GM19240 (cell line): ENCODE data around the gene NOL4L.

Source experiments
- DNase-seq: peaks from one replicate; pipeline ENCODE4 v3.0.0; 2011; ENCODE audit warnings: low spot score; ENCODE audit not compliant: insufficient read length

Gene NOL4L

GRCh38 chr20:32448306-32449056 lies 136.7 kb downstream of the NOL4L start:
- no peak for DNase-seq

DNA sequence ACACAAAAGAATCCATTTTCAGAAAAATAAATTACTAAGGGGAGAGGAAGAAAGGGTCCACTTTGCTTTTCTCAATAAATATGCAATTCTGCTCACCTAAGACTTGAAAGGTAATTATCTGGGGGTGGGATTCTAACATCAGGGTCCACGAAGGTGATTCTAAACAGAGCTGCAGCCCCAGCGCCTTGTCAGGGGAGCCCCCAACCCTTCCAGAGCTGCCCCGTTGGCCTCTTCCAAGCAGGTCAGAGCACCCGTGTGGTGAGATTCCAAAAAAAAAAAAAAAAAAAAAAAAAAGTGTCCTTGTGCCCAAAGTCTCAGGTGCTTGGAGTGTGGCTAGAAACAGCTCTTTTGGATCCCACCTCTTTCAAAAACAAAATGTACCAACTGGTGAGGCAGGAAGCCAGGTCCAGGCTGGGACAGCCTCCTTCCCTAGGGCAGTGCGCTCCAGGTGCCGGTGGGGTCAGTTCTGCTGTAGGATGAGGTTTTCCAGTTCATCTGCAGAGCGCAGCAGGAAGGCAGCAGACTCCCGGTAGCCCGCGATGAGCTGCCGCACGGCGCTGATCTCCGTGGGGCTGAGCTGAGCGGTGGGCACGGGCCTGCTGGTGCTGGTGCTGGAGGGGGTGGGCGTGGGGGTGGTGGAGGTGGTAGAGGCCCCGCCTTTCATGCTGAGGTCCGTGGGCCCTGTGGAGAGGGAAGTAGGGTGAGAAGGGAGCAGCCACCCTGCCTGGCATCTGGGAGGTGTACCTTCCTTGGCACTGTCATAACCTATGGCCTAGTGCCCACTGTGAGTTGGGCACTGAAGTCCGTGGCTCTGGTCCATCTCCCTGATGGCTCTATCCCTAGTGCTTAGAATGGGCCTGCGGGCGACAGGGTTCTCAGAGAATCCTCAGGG lies 137.8 kb downstream of the NOL4L start:
- DNase-seq, result no peak

DNA sequence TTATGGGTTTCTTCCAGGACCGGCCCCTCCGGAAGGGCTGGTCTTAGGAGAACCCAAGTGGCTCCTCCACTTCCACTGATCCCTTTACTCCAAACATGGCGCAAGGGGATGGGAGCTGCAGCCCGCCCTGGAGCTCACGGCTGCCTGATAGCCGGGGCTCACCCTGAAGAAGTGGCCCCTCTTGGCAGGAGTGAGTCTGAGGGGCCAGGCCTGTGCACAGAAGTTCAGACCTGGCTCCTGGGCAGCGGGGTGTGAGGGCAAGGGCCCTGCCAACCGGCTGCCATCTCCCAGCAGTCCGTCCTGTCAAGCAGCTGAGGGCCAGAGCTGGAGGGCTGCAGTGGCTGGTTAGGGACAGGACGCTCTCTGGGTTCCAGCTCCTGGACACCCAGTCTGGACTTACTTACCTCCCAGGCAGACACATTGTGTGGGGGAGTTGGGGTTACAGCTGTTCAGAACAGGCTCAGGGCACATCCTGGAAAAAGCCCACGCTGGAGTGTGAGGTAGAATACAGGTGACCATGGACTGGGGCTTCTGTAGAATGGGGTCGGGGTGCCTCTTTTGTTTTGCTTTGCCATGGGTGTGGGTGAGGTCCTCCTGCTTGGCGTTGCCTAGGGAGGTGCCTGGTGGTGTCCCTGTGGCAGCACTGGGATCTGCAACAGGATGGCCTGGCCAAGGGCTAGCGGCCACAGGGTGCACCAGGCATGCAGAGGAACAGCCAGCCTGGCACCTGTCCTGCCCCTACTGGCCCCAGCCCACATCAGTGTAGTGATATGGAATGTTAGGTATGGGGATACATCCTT lies 138.6 kb downstream of the NOL4L start:
- DNase-seq, result no peak

GRCh38 chr20:32445539-32446273 lies 139.4 kb downstream of the NOL4L start:
- no peak for DNase-seq

GRCh38 chr20:32444474-32445220 lies 140.5 kb downstream of the NOL4L start:
- DNase-seq, result no peak

DNA sequence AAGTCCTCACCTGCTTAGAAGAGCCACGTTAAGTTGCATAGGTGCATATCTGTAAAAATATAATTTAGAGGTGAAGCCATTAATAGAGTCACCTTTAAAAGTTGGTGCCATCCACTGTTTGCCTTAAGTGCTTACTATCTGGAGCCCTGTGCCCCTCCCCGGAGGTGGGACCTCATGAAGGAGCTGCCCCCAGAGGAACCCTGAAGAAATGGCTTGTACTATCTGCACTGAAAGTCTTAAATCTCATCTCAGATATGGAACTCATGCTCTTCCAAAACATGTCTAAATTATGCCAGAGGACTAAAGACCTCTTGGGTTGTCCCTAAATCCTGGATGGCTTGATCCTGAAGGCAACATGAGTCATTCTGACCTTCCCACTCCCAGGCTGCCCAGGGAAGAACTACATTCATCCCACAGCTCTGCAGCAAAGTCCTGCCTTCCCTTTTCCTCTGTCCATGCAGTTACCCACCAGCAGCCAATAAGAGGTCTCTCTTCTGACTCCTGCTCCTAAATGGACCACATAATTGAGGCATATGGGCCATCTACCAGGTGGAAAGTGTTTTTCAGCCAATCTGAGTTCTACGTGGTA lies 141.7 kb downstream of the NOL4L start:
- DNase-seq, result no peak

DNA sequence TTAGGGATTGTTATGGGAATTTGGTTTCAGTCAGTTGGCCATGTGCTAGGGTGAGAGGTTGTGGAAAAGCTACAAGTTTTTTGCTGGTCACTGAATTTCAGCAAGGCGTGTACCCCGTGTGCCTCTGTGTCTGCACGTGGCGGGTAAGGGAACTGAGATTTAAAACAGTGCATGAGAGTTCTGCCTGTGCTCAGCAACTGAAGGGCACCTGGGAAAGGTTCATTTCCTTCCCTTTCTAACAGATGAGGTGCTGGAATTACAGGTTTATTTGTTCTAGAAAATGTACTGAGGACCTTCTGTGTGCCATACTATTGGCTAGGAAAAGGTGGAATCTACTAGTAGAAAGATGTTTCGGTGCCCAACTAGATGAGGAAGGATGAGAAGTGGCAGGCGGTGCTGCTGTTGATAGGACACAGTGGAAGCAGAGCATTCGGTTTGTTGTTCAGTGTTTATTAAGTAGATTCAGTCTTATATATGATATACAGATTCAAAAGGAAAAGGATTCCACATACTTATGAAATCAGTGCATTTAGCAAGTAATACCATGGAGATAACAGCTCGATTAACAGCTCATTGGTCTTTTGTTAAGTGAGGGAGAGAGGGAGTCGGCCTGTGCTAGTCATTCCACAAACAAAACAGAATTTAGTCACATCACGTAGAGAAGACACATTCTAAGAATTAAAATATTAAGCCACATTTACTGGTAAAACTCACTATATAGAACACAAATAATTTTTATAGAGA lies 142.3 kb downstream of the NOL4L start:
- no peak for DNase-seq

DNA sequence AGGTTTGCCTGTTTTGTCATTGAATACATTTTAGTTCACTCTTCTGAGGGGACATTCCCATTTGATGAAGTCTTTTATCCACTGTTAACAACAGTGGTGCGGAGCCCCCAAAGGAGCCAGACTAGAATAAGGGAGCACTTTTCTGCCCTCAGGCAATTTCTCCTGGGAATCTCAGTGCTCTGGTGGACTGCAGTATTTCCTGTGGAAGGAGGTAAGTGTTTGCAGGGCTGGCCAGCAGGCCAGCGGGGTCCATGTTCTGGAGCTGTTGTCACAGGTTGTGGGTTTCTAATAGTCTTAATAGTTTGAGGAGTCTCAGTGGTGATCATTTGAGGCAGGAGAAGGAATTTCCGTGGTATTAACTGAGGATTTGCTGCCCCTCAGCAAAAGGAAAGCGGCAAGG lies 143.5 kb downstream of the NOL4L start:
- no peak for DNase-seq

DNA sequence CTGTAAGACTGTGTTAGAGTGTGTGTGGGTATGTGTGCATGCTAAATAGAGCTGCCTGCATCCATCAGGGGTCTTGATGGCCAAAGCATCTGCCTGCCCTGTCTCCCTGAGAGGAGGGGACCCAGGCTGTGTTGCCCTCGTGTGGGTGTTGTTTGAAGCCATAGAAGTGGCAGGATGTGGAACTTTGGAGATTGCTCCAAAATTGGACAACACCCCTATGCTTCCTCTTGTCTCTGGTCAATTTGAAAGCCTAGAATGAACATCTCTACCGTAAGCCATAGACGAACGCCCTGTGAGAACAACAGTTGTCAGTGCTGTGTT lies 144.4 kb downstream of the NOL4L start:
- DNase-seq, result no peak

DNA sequence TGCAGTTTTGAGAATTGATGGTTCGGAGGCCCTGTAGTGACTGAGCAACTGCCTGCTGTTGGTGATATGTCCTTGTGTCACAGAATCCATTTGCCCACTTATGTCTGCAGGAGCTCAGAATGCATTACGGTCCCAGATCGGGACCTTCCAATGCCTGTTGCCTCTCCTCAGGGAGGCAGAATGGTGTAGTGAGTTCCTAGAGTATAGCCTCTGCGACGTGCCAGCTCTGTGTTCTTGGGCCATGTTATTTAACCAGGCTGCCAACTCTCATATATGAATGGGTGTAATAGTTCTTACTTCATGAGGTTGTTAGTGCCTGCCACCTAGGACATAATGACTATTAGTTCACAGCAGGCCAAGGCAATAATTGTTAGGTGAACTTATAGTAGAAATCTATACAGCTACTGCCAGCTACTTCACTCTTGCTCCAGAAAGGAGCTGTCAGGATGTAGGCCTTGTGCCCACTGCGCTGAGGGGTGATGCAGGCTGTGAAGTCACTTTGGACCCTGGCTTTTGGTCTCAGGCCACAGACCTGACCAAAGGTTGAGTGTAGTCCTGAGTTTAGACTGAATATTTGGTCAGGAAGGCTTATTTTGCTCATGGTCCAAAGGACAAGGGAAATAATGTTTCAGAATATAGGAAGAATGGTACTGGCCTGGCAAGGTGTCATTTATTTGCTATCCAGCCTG lies 144.9 kb downstream of the NOL4L start:
- no peak for DNase-seq

DNA sequence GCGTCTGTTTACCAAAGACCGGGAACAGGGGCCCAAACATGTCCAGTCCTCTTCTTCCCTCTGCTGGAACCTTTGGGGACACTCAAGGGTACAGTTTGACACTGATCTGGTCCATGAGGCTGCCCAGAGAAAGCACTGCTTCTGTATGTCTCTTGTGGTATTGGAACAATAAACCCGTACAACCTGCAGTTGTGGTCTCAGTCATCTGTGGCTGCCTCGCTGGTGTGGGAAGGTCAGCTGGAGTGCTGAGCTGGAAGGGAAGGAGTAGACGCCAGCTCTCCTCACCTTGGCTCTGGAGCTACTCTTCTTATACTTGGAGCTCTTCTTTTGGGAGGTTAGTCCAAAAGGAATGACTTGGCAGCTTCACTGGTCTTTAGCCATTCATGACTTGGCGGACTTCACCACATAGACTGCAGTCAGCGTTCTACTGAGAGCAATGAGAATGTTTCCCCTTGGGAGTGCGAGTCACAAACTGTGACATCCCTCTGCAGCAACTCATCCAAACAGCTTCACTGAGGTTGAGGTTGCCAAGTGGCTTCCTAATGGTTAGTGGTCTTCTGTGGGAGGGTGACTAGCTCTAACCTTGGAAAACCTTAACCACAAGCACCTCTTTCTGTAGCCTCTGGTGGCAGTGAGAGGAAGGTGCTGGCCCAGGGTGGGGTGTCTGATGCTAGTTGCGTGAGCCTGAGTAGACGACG lies 145.9 kb downstream of the NOL4L start:
- DNase-seq, result no peak

- no peak for DNase-seq
These were observed 146.7 kb downstream of the NOL4L start for GRCh38 chr20:32438331-32438858.

DNA sequence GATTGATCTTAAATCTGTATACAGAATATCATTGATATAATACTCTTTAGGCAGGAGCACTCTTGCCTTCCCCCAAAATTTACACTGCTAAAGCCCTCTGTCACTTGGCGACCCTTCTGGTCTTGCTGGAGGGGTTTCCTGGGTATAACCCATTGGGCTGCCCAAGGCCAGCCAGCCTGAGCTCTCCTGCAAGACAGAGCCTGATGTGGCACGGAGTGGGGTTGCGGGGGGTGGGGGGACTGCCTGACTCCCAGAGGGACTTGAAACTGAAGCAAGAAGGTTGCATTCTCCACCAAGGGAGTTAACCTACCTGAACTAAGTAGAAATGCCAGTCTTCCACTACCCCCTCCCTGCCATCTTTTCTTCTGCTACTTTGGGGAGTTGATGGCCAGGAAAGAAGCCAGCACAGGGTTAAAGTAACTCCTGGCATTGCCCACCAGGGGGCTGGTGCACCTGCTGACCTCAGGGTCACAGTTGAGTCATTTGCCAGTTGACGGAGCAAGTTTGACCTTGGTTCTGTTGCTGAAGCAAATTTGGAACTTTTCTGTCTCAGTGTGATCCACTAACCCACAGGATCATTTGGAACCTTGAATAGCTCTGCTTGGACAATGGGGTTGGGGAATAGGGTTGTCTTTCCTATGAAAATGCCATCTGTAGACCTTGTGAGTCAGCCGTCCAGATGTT lies 147.6 kb downstream of the NOL4L start:
- DNase-seq, result no peak

- DNase-seq, result no peak
These were observed 148.2 kb downstream of the NOL4L start for GRCh38 chr20:32436968-32437367.

- DNase-seq, result no peak
These were observed 148.8 kb downstream of the NOL4L start for GRCh38 chr20:32436142-32436861.

DNA sequence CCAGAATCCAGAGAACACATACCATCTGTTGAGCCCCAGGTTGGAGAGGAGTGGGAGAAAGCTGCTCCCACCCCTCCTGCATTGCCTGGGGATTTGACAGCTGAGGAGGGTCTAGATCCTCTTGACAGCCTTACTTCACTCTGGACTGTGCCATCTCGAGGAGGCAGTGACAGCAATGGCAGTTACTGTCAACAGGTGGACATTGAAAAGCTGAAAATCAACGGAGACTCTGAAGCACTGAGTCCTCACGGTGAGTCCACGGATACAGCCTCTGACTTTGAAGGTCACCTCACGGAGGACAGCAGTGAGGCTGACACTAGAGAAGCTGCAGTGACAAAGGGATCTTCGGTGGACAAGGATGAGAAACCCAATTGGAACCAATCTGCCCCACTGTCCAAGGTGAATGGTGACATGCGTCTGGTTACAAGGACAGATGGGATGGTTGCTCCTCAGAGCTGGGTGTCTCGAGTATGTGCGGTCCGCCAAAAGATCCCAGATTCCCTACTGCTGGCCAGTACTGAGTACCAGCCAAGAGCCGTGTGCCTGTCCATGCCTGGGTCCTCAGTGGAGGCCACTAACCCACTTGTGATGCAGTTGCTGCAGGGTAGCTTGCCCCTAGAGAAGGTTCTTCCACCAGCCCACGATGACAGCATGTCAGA lies 149.6 kb downstream of the NOL4L start:
- DNase-seq, result no peak
